Mesenchymal stem cell (in vitro differentiated cells and primary cell): ENCODE data around the gene TOX3.

Experiments used
- DNase-seq: peaks from one replicate; pipeline ENCODE4 v3.0.0-alpha.2; 2013
- H2AFZ ChIP-seq: one replicate; pipeline ENCODE4 v1.6.1; 2013; ENCODE audit warnings: low read depth, mild to moderate bottlenecking, control low read depth, inconsistent platforms, low read length, moderate library complexity
- H2AK5ac ChIP-seq: 2 replicates; pipeline ENCODE4 v1.6.1; 2013; ENCODE audit warnings: low read length, moderate library complexity, mild to moderate bottlenecking, inconsistent platforms; ENCODE audit not compliant: severe bottlenecking
- H2BK120ac ChIP-seq: one replicate; pipeline ENCODE4 v1.6.1; 2013; ENCODE audit warnings: low read depth, mild to moderate bottlenecking, inconsistent platforms, low read length, moderate library complexity
- H2BK12ac ChIP-seq, 2 experiments: one replicate each; pipeline ENCODE4 v1.6.1; 2013; ENCODE audit warnings: inconsistent platforms in 2 of 2, low read length in 2 of 2, mild to moderate bottlenecking in 2 of 2, moderate library complexity in 2 of 2, control low read depth in 1 of 2
- H2BK15ac ChIP-seq: one replicate; pipeline ENCODE4 v1.6.1; 2013; ENCODE audit warnings: mild to moderate bottlenecking, low read depth, inconsistent platforms; ENCODE audit not compliant: poor library complexity, severe bottlenecking
- H2BK5ac ChIP-seq: 2 replicates; pipeline ENCODE4 v1.6.1; 2013; ENCODE audit warnings: low read depth, mild to moderate bottlenecking, low read length, control low read depth, inconsistent platforms; ENCODE audit not compliant: poor library complexity, severe bottlenecking
- H3K14ac ChIP-seq, 2 experiments: one replicate each; pipeline ENCODE4 v1.6.1; 2013; ENCODE audit warnings: inconsistent platforms in 2 of 2, low read length in 2 of 2, control low read depth in 1 of 2, mild to moderate bottlenecking in 1 of 2, moderate library complexity in 1 of 2
- H3K18ac ChIP-seq, 2 experiments: one replicate each; pipeline ENCODE4 v1.6.1; 2013; ENCODE audit warnings: inconsistent platforms in 2 of 2, low read length in 2 of 2, control low read depth in 1 of 2, low read depth in 1 of 2, mild to moderate bottlenecking in 1 of 2
- H3K23ac ChIP-seq, 2 experiments: one replicate each; pipeline ENCODE4 v1.6.1; 2013; ENCODE audit warnings: inconsistent platforms in 2 of 2, low read length in 2 of 2, mild to moderate bottlenecking in 2 of 2, moderate library complexity in 2 of 2, control low read depth in 1 of 2
- H3K27ac ChIP-seq: 2 replicates; pipeline ENCODE4 v1.5.1; 2013; ENCODE audit warnings: mild to moderate bottlenecking, moderate library complexity, low read length, control low read depth, inconsistent platforms; ENCODE audit not compliant: poor library complexity, severe bottlenecking
- H3K27me3 ChIP-seq, 2 experiments: 2 replicates each; pipeline versions ENCODE4 v1.6.1 to v1.7.0; 2013; ENCODE audit warnings: low read length in 2 of 2, mild to moderate bottlenecking in 2 of 2, moderate library complexity in 2 of 2, control low read depth in 1 of 2, inconsistent platforms in 1 of 2; ENCODE audit not compliant: control insufficient read depth in 1 of 2, insufficient read depth in 1 of 2
- H3K36me3 ChIP-seq, 2 experiments: 2 replicates each; pipeline versions ENCODE4 v1.6.1 to v1.7.0; 2013; ENCODE audit warnings: low read length in 2 of 2, control low read depth in 1 of 2, inconsistent platforms in 1 of 2, low read depth in 1 of 2, mild to moderate bottlenecking in 1 of 2; ENCODE audit not compliant: insufficient read depth in 2 of 2, control insufficient read depth in 1 of 2
- H3K4ac ChIP-seq, 2 experiments: one replicate each; pipeline ENCODE4 v1.6.1; 2013; ENCODE audit warnings: inconsistent platforms in 2 of 2, low read length in 2 of 2, mild to moderate bottlenecking in 2 of 2, moderate library complexity in 2 of 2, control low read depth in 1 of 2, low read depth in 1 of 2
- H3K4me1 ChIP-seq: 2 replicates; pipeline ENCODE4 v1.6.1; 2013; ENCODE audit warnings: low read depth, low read length, control low read depth; ENCODE audit not compliant: control insufficient read depth, insufficient read depth
- H3K4me2 ChIP-seq: 2 replicates; pipeline ENCODE4 v1.6.1; 2013; ENCODE audit warnings: low read length, mild to moderate bottlenecking, inconsistent platforms; ENCODE audit not compliant: poor library complexity, severe bottlenecking
- H3K4me3 ChIP-seq, 2 experiments: 2 replicates each; pipeline versions ENCODE4 v1.5.1 to v1.7.0; 2013; ENCODE audit warnings: low read length in 2 of 2, mild to moderate bottlenecking in 2 of 2, control low read depth in 1 of 2, low read depth in 1 of 2; ENCODE audit not compliant: insufficient read depth in 1 of 2
- H3K79me1 ChIP-seq: replicated peaks from 2 replicates; pipeline ENCODE4 v1.6.1; 2013; ENCODE audit warnings: mild to moderate bottlenecking, control low read depth, low read length, inconsistent platforms; ENCODE audit not compliant: poor library complexity, severe bottlenecking
- H3K9ac ChIP-seq: 2 replicates; pipeline ENCODE4 v1.7.0; 2013; ENCODE audit warnings: mild to moderate bottlenecking, low read length, moderate library complexity
- H3K9me3 ChIP-seq: 2 replicates; pipeline ENCODE4 v1.7.0; 2013; ENCODE audit warnings: mild to moderate bottlenecking, low read length; ENCODE audit not compliant: control insufficient read depth
- H4K8ac ChIP-seq: one replicate; pipeline ENCODE4 v1.6.1; 2013; ENCODE audit warnings: inconsistent platforms, mild to moderate bottlenecking, low read length, moderate library complexity
- H4K91ac ChIP-seq: one replicate; pipeline ENCODE4 v1.6.1; 2013; ENCODE audit warnings: mild to moderate bottlenecking, low read length, inconsistent platforms
- WGBS: methylation state at CpG from one replicate; pipeline ENCODE4 v1.1.7; 2013; ENCODE audit warnings: mixed read lengths; 5-methylcytosine and 5-hydroxymethylcytosine counted together

TOX3 gene

DNA sequence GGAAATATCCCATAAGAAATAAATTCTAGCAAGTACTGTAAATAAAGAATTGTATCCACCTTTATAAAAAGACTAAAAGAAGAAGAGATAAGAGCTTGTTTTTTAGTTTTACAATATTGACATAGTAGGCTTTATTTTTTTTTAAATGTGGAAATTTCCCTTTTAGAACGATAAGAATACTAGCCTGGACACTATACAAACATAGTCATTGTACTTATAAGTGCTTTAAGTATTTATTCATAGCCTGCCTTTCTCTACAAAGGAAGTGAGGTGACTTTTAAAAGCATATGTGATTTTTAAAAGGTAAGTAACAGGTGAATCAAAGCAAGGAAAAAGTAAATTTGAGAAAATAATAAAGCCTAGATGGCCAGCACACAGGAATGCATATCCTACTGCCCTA lies 17.7 kb downstream of the TOX3 start:
- no CpG with 5 or more reads among the region's 1 CpG for WGBS
- H4K91ac ChIP-seq, result no peak overlapping the region
- H2BK120ac ChIP-seq, result no peak overlapping the region
- no peak overlapping the region for H3K4me3 ChIP-seq
- no peak overlapping the region for H3K4me2 ChIP-seq
- H2BK15ac ChIP-seq, result no peak overlapping the region
- H3K27ac ChIP-seq, result no peak overlapping the region
- H3K9me3 ChIP-seq, result no peaks in the 10 kb centered on the region
- DNase-seq, result no peak
- no peak overlapping the region for H3K23ac ChIP-seq
- no peaks in the 10 kb centered on the region for H3K4me1 ChIP-seq
- no peak overlapping the region for H3K14ac ChIP-seq
- H3K18ac ChIP-seq, result no peak overlapping the region
- H2AFZ ChIP-seq, result no peak overlapping the region
- H2BK12ac ChIP-seq, result no peak overlapping the region
- no peak overlapping the region for H2BK5ac ChIP-seq
- no peaks in the 10 kb centered on the region for H3K36me3 ChIP-seq
- no peak overlapping the region for H4K8ac ChIP-seq
- no peaks in the 10 kb centered on the region for H3K27me3 ChIP-seq
- H2AK5ac ChIP-seq, result no peak overlapping the region
- H3K9ac ChIP-seq, result no peak overlapping the region
- H3K4ac ChIP-seq, result no peak overlapping the region
- H3K79me1 ChIP-seq, result peaks cover 5% of the 10 kb centered on the region

DNA sequence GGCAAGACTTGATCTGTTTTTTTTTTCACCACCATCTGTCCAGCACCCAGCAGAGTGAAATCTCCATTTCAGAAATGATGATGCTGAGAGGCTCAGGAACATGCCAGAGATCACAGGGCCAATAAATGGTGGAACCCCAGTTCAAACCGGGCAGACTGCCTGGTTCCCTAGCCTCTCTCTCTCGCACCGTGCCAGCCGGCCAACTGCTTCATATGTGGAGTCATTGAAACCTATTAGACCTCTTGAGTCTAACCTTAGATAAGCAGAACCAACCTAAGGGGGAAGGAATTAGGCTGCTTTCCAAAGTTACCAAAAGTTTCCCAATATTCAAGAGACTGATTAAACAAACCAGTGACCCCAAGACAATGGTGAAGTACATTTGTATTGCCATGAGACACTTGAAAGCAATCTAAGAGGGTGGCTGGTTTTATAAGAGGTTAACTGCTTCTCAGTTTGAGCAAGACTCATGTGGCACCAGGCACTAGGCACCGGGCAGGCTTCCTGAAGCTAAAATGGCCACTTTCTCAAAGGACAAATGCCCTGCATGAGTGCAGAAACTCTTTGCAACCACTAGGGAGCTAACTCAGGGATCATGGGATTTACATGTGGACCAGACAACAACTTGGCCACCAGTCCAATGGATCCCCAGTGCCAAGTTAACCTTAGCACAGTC lies 18.4 kb downstream of the TOX3 start:
- no peak overlapping the region for H3K27ac ChIP-seq
- H3K9me3 ChIP-seq, result no peaks in the 10 kb centered on the region
- no peak for DNase-seq
- WGBS, result 73% methylated on average over 2 of the region's 5 CpGs
- no peak overlapping the region for H3K14ac ChIP-seq
- H2BK120ac ChIP-seq, result no peak overlapping the region
- H2BK5ac ChIP-seq, result no peak overlapping the region
- no peak overlapping the region for H2BK12ac ChIP-seq
- no peak overlapping the region for H3K9ac ChIP-seq
- H3K4me1 ChIP-seq, result no peaks in the 10 kb centered on the region
- H4K8ac ChIP-seq, result no peak overlapping the region
- H3K23ac ChIP-seq, result no peak overlapping the region
- H3K79me1 ChIP-seq, result peaks cover 3% of the 10 kb centered on the region
- no peak overlapping the region for H3K4ac ChIP-seq
- H3K27me3 ChIP-seq, result no peaks in the 10 kb centered on the region
- H4K91ac ChIP-seq, result no peak overlapping the region
- H3K36me3 ChIP-seq, result no peaks in the 10 kb centered on the region
- H2AK5ac ChIP-seq, result no peak overlapping the region
- no peak overlapping the region for H2AFZ ChIP-seq
- no peak overlapping the region for H3K4me2 ChIP-seq
- no peak overlapping the region for H2BK15ac ChIP-seq
- H3K4me3 ChIP-seq, result no peak overlapping the region
- H3K18ac ChIP-seq, result no peak overlapping the region

DNA sequence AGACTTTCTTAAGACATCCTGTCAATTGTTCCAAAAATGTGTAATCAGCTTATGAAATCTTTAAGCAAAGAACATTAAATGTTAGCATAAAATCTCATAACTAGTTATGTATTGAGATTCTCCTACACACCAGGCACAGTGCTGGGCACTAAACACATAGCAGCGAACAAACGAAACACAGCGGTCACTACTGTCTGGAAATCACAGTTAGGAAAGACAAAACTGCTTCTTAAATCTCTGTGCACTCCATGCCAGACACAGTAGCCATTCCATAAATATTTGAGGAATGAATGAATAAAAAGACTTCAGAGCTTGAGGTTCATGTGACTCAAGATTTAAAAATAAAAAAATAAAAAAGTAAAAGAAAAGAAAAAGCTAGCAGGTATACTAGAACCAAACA lies 20.1 kb downstream of the TOX3 start:
- H3K36me3 ChIP-seq, result no peaks in the 10 kb centered on the region
- no peaks in the 10 kb centered on the region for H3K27me3 ChIP-seq
- DNase-seq, result no peak
- H2BK12ac ChIP-seq, result no peak overlapping the region
- no peak overlapping the region for H2AFZ ChIP-seq
- no peak overlapping the region for H3K4me3 ChIP-seq
- no peak overlapping the region for H3K9ac ChIP-seq
- no peak overlapping the region for H3K4ac ChIP-seq
- no peak overlapping the region for H3K4me2 ChIP-seq
- H3K4me1 ChIP-seq, result no peaks in the 10 kb centered on the region
- no peak overlapping the region for H4K8ac ChIP-seq
- H4K91ac ChIP-seq, result no peak overlapping the region
- H2BK5ac ChIP-seq, result no peak overlapping the region
- H3K23ac ChIP-seq, result no peak overlapping the region
- peaks cover 2% of the 10 kb centered on the region for H3K9me3 ChIP-seq
- H3K79me1 ChIP-seq, result peaks cover 3% of the 10 kb centered on the region
- H2AK5ac ChIP-seq, result no peak overlapping the region
- H2BK15ac ChIP-seq, result no peak overlapping the region
- no peak overlapping the region for H3K14ac ChIP-seq
- 91% methylated on average over 3 of the region's 3 CpGs for WGBS
- H2BK120ac ChIP-seq, result no peak overlapping the region
- H3K27ac ChIP-seq, result no peak overlapping the region
- no peak overlapping the region for H3K18ac ChIP-seq

DNA sequence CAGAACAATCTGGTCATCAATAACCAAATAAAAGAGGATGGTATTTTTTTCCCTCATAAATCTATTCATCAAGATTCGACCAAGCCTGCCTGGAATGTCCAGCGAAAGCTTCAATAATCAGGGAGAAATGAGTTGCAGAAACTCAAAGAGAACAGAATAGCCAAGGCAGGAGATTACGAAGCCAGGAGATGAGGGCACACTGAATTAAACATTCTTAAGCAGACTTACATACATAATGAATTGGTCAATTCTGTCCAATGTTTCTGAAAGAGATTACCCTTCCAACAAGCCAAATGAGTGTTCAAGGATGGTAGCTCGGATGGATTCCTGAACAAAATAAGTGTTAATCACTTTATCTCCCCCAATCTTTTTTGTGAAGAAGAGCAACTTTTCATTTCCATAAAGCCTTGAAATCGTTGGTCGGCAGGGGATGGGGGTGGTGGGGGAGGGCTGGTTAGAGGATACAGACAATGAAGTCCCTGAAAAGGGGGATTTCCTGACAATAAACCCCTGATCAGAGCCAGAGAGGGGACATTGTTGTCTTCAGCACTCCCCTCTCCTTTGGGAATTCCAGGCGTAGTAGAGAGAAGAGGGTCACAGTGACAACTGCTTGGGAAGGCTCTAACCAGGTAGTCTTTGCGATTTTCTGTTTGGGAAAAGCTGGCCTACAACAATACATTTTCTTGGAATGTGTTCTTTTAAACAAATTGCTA lies 20.7 kb downstream of the TOX3 start:
- WGBS, result 67% methylated on average over 5 of the region's 8 CpGs
- Histone ChIP-seq H3K27me3 (no peaks in the 10 kb centered on the region), H2BK12ac (no peak overlapping the region), H3K23ac (no peak overlapping the region), H3K4me1 (no peaks in the 10 kb centered on the region), H3K4ac (no peak overlapping the region), H2BK5ac (no peak overlapping the region), H3K9me3 (peaks cover 2% of the 10 kb centered on the region), H3K79me1 (peaks cover 3% of the 10 kb centered on the region), H2BK120ac (no peak overlapping the region), H3K4me3 (no peak overlapping the region), H3K18ac (no peak overlapping the region), H2AK5ac (no peak overlapping the region), H3K4me2 (no peak overlapping the region), H2BK15ac (no peak overlapping the region), H2AFZ (no peak overlapping the region), H3K36me3 (no peaks in the 10 kb centered on the region), H3K9ac (no peak overlapping the region), H3K14ac (no peak overlapping the region), H4K8ac (no peak overlapping the region), H4K91ac (no peak overlapping the region), H3K27ac (no peak overlapping the region)
- DNase-seq, result no peak
